Astrocyte (in vitro differentiated cells and primary cell): Measurements from ENCODE around the gene VCX2.

Source experiments
- CTCF ChIP-seq: IDR thresholded peaks from 2 replicates; pipeline ENCODE4 v1.5.1; 2011; ENCODE audit warnings: low read depth, mild to moderate bottlenecking, inconsistent platforms, low read length, moderate library complexity; ENCODE audit not compliant: insufficient read depth
- EZH2 ChIP-seq: IDR thresholded peaks from 2 replicates; pipeline ENCODE4 v1.6.1; 2012; ENCODE audit warnings: mild to moderate bottlenecking, low read length, inconsistent platforms; ENCODE audit not compliant: insufficient read depth

DNA sequence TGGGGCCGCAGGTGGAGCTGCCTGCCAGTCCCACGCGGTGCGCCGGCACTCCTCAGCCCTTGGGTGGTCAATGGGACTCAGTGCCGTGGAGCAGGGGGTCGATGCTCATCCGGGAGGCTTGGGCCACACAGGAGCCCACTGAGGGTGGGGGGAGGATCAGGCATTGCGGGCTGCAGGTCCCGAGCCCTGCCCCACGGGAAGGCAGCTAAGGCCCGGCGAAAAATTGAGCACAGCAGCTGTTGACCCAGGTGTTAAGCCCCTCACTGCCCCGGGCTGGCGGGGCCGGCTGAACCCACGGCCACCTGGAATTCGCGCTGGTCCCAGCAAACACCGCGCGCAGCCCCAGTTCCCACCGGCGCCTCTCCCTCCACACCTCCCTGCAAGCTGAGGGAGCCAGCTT lies 26.1 kb downstream of the VCX2 start:
- no peak for TF ChIP-seq CTCF
- no peak for TF ChIP-seq EZH2
